AG09319 (cell line): ENCODE measurements around the gene PAM16.

Experiments
- DNase-seq: peaks from one replicate; pipeline ENCODE4 v3.0.0-alpha.2; 2010; ENCODE audit warnings: low read depth; ENCODE audit errors: extremely low read depth
- CTCF ChIP-seq: IDR thresholded peaks from 2 replicates; pipeline ENCODE4 v1.5.1; 2011; ENCODE audit warnings: low read depth, mild to moderate bottlenecking, inconsistent platforms, low read length, moderate library complexity

The PAM16 gene

GRCh38 chr16:4297480-4297879, 53.6 kb downstream of the PAM16 start:
- no peak for TF ChIP-seq CTCF

DNA sequence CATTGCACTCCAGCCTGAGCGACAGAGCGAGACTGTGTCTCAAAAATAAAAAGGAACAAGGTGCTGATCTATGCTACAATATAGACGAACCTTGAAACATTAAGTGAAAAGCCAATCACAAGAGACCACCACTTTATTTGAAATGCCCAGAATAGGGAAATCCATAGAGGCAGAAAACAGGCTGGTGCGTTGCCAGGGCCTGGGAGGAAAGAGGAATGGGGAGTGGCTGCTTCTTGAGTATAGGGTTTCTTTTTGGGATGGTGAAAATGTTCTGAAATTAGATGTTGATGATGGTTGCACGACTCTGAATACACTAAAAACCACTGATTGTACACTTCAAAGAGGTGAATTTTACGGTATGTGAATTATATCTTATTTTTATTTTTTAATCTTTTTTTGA, 55.5 kb downstream of the PAM16 start:
- DNase-seq, result no peak
- TF ChIP-seq CTCF, result no peak

More at GRCh38 chr16:4297480-4297879, 53.6 kb downstream of the PAM16 start:
- no peak for DNase-seq

DNA sequence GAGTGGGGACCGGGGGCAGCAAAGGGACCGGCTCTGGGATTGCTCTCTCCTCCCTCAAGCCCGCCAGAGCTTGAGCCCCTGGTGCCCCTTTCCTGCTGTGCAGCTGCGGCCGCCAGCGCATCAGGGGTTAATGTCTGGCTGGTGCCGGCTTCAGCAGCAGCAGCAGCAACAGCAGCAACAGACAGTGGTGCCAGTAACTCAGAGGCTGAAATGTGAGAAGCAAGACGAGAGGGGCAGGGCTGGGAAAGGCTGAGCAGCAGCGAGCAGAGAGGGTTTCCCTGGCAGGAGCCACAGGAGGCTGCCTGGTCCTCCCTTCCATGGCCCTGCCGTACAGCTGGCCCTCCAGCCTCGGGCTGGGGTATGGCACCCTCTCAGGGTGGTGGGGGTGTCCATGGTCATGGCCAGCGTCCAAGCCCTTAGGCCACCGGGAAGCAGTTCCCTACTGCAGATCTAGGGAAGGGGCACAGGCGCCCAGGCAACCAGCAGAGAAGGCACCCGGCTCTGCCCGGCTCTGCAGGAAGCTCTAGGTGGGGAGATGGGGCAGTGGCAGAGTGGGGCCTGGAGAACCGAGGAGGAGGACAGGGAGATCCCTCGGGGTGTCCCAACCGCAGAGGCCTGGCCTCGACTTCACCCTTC, 57.2 kb downstream of the PAM16 start:
- no peak for TF ChIP-seq CTCF
- no peak for DNase-seq

GRCh38 chr16:4293181-4293716, 57.9 kb downstream of the PAM16 start:
- DNase-seq, result no peak
- TF ChIP-seq CTCF, result no peak

DNA sequence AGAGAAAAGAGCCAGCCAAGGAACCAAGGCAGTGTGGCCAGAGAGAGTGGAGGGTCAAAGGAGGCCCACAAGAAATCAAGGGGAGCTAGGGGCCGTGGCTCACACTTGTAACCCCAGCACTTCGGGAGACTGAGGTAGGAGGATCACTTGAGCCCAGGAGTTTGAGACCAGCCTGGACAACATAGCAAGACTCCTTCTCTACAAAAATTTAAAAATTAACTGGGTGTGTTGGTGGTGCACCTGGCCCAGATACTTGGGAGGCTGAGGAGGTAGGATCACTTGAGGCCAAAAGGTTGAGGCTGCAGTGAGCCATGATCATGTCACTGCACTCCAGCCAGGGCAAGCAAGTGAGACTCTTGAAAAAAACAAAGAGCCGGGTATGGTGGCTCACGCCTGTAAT, 59.4 kb downstream of the PAM16 start:
- no peak for TF ChIP-seq CTCF
- DNase-seq, result no peak
